ENCODE measurements around the gene ANP32E.
"Not testable (repeated sequence)": the region's sequence is repeated elsewhere in the genome, so short reads cannot be mapped to it uniquely, and the experiment has no call there.

Gene ANP32E

DNA sequence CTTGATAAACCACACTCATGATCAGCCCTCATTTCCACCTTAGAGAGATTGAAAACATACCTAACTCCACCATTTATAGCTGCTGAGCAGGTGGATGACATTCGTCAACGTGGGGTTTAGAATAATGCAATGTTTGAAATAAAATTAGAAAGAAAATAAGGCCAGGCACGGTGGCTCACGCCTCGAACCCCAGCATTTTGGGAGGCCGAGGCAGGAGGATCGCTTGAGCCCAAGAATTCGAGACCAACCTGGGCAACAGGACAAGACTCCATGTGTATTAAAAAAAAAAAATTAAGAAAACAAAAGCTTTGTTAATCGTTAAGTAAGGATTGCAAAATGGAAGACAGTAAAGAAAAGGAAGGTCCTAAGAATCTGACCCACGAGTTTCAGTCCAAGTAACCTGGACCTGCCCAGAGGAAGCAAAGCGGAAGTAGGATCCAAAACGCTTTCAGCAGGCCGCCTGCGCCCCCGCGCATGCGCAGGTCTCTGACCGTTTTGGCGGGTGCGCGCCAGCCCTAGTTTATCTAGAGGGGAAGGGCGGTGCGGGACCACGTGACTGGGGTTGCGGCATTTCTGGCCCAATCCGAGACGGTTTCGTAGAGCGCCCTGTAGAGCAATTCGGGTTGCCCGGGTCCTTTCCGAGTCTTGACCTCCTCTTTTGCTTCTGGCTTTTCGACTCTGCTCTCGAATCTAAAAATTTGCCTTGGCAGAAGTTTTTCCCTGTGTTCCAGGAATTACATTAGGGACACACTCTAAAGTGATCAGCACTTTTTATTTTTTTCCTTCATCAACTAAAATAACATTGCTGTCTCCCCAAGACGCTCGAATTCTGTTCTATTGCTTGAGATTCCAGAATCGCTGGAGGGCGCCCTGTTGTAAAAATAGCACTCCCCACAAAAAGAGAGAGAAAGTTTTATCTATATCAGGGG is 22.5 kb downstream of the ANP32E start:
- H3K27me3 ChIP-seq (ENCODE audit: control insufficient read depth, insufficient read depth, low read length, poor library complexity, severe bottlenecking), result no peaks in the 10 kb centered on the region
- H3K4me3 ChIP-seq (ENCODE audit: insufficient read depth, low read depth, low read length), result peak overlapping the region; percentile 41
- WGBS, 2 experiments, result 21% methylated on average over 38 of the region's 38 CpGs
- H3K9me3 ChIP-seq (ENCODE audit: control insufficient read depth, low read length), result no peaks in the 10 kb centered on the region
- peak overlapping the region; percentile 83 for H3K27ac ChIP-seq (ENCODE audit: insufficient read depth, low read depth, low read length, poor library complexity, severe bottlenecking)
- no peaks in the 10 kb centered on the region for H3K4me1 ChIP-seq (ENCODE audit: control insufficient read depth, insufficient read depth, low read length)
- H3K36me3 ChIP-seq (ENCODE audit: control insufficient read depth, insufficient read depth, low read length), result no peaks in the 10 kb centered on the region

DNA sequence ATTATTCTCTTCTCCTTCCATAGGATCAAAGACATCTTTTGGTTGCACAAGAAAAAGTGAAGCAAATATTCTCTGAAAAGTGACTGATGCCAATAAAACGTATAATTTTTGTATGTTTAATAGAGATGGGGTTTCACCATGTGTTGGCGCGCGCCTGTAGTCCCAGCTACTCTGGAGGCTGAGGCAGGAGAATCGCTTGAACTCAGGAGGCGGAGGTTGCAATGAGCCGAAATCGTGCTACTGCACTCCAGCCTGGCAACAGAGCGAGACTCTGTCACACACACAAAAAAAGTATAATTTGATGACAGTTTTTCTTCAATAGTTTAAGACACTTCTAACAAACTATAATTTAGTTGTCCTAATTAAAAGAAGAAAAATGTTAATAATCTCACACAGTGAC is 23.8 kb downstream of the ANP32E start:
- no peaks in the 10 kb centered on the region for H3K27me3 ChIP-seq (ENCODE audit: control insufficient read depth, insufficient read depth, low read length, poor library complexity, severe bottlenecking)
- H3K9me3 ChIP-seq (ENCODE audit: control insufficient read depth, low read length), result no peaks in the 10 kb centered on the region
- no peaks in the 10 kb centered on the region for H3K36me3 ChIP-seq (ENCODE audit: control insufficient read depth, insufficient read depth, low read length)
- H3K27ac ChIP-seq (ENCODE audit: insufficient read depth, low read depth, low read length, poor library complexity, severe bottlenecking), result no peak overlapping the region
- WGBS, 2 experiments, result 89 to 93% methylated on average over 8 to 9 of the region's 9 CpGs
- no peak overlapping the region for H3K4me3 ChIP-seq (ENCODE audit: insufficient read depth, low read depth, low read length)
- no peaks in the 10 kb centered on the region for H3K4me1 ChIP-seq (ENCODE audit: control insufficient read depth, insufficient read depth, low read length)

DNA sequence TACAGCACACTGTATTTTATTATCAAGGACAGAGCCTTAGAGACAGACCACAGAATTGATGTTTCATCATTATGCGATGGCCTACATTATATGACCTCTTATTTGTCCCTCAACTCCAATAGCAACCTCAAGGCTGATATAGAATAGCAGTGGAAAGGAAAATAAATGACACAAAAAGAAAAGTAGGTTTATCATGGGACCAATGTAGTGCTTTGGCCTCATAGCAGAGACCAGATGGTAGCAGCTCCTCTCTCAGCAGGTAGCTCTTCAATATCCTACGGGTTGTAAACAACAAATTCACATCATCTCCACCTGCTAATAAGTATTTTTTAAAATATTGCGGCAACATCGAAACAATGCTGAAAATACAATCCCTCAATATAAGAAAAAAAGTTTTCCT is 25.2 kb downstream of the ANP32E start:
- H3K36me3 ChIP-seq (ENCODE audit: control insufficient read depth, insufficient read depth, low read length), result no peaks in the 10 kb centered on the region
- no peaks in the 10 kb centered on the region for H3K9me3 ChIP-seq (ENCODE audit: control insufficient read depth, low read length)
- 88% methylated on average over 1 to 2 of the region's 4 CpGs for WGBS, 2 experiments
- H3K27ac ChIP-seq (ENCODE audit: insufficient read depth, low read depth, low read length, poor library complexity, severe bottlenecking), result no peak overlapping the region
- no peaks in the 10 kb centered on the region for H3K27me3 ChIP-seq (ENCODE audit: control insufficient read depth, insufficient read depth, low read length, poor library complexity, severe bottlenecking)
- H3K4me3 ChIP-seq (ENCODE audit: insufficient read depth, low read depth, low read length), result no peak overlapping the region
- no peaks in the 10 kb centered on the region for H3K4me1 ChIP-seq (ENCODE audit: control insufficient read depth, insufficient read depth, low read length)

DNA sequence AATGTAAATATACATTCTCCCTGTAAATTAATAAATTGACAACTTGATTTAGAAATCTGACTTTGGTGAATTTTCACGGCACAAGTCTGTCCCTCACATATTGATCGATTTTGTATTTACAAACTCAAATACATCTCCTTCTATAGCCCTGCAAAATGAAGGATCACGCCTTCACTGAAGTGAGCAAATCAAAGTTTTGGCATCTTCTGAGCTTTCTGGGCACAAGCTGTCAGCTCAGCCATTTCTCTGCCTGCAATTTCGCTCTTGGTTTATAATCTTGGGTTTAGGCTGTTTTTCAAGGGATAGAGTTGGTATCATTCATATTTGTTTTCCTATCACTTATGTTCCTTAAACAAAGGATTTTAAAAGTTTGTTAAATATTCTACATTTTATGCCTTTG is 25.8 kb downstream of the ANP32E start:
- no peak overlapping the region for H3K27ac ChIP-seq (ENCODE audit: insufficient read depth, low read depth, low read length, poor library complexity, severe bottlenecking)
- no peaks in the 10 kb centered on the region for H3K4me1 ChIP-seq (ENCODE audit: control insufficient read depth, insufficient read depth, low read length)
- no peaks in the 10 kb centered on the region for H3K9me3 ChIP-seq (ENCODE audit: control insufficient read depth, low read length)
- H3K36me3 ChIP-seq (ENCODE audit: control insufficient read depth, insufficient read depth, low read length), result no peaks in the 10 kb centered on the region
- WGBS, 2 experiments, result 94 to 96% methylated on average over 4 of the region's 4 CpGs
- H3K4me3 ChIP-seq (ENCODE audit: insufficient read depth, low read depth, low read length), result no peak overlapping the region
- no peaks in the 10 kb centered on the region for H3K27me3 ChIP-seq (ENCODE audit: control insufficient read depth, insufficient read depth, low read length, poor library complexity, severe bottlenecking)

DNA sequence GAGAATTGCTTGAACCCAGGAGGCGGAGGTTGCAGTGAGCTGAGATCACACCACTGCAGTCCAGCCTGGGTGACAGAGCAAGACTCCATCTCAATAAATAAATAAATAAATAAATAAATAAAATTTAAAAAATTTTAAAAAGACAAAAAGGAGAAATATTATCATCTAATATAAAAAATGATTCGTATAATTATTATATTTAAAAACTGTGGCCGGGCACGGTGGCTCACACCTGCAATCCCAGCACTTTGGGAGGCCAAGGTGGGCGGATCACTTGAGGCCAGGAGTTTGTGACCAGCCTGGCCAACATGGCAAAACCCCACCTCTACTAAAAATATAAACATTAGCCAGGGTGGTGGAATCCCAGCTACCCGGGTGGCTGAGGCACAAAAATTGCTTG is 27.5 kb downstream of the ANP32E start:
- not testable (repeated sequence) for H3K4me1 ChIP-seq (ENCODE audit: control insufficient read depth, insufficient read depth, low read length); H3K4me3 ChIP-seq (ENCODE audit: insufficient read depth, low read depth, low read length); H3K9me3 ChIP-seq (ENCODE audit: control insufficient read depth, low read length); H3K27me3 ChIP-seq (ENCODE audit: control insufficient read depth, insufficient read depth, low read length, poor library complexity, severe bottlenecking); H3K27ac ChIP-seq (ENCODE audit: insufficient read depth, low read depth, low read length, poor library complexity, severe bottlenecking); H3K36me3 ChIP-seq (ENCODE audit: control insufficient read depth, insufficient read depth, low read length)
- 91 to 92% methylated on average over 5 to 6 of the region's 6 CpGs for WGBS, 2 experiments

DNA sequence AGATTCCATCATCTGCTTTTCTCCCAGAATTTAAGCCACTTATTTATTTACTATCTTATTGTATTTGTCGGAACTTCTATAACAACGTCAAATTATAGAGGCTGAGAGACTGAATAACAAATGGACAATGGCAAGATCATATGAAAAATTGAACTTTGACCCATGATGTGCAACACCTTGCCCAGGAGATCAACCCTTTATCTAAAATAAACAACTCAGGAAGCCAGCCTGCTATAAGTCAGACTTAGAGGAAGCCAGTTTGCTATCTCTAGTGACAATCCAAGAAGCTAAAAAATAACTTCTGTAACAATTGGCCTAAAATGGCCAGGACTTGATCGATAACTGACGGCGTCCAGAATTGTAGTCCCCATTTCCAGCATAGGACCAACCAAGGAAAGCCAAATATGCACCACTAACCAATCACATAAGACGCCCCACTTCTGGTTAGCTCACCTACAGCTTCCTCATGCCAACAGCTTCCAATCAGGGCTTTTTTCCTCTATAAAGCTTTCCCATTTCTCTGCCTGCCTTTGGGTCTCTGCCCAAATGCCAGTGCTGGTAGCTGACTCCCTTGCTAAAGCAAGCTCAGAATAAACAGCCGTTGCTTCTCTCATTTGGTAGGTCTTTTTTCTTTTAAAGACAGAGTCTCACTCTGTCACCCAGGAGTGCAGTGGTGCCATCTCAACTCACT is 28.5 kb downstream of the ANP32E start:
- H3K27me3 ChIP-seq (ENCODE audit: control insufficient read depth, insufficient read depth, low read length, poor library complexity, severe bottlenecking), result no peaks in the 10 kb centered on the region
- no peaks in the 10 kb centered on the region for H3K4me1 ChIP-seq (ENCODE audit: control insufficient read depth, insufficient read depth, low read length)
- H3K9me3 ChIP-seq (ENCODE audit: control insufficient read depth, low read length), result no peaks in the 10 kb centered on the region
- 92 to 96% methylated on average over 7 of the region's 7 CpGs for WGBS, 2 experiments
- no peak overlapping the region for H3K4me3 ChIP-seq (ENCODE audit: insufficient read depth, low read depth, low read length)
- H3K36me3 ChIP-seq (ENCODE audit: control insufficient read depth, insufficient read depth, low read length), result no peaks in the 10 kb centered on the region
- H3K27ac ChIP-seq (ENCODE audit: insufficient read depth, low read depth, low read length, poor library complexity, severe bottlenecking), result no peak overlapping the region

DNA sequence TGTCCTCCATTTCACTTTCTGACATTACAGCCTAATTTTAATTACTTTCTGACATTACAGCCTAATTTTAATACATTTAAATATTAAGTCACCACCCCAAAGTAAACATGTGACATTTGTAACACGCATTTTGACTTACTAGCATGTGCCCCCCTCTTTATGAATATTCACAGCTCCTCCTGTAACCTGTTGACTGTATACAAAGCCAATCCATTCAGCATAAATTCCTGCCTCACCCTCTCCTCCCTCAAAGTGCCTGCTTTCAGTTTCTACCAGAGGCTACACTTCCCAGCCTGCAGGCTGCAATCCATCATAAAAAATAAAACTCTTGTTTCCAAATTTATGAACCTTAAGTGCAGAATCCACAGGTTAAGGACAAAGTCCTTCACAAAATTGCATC is 39.5 kb downstream of the ANP32E start:
- no peaks in the 10 kb centered on the region for H3K27me3 ChIP-seq (ENCODE audit: control insufficient read depth, insufficient read depth, low read length, poor library complexity, severe bottlenecking)
- WGBS, 2 experiments, result 76 to 83% methylated on average over 1 of the region's 1 CpG

DNA sequence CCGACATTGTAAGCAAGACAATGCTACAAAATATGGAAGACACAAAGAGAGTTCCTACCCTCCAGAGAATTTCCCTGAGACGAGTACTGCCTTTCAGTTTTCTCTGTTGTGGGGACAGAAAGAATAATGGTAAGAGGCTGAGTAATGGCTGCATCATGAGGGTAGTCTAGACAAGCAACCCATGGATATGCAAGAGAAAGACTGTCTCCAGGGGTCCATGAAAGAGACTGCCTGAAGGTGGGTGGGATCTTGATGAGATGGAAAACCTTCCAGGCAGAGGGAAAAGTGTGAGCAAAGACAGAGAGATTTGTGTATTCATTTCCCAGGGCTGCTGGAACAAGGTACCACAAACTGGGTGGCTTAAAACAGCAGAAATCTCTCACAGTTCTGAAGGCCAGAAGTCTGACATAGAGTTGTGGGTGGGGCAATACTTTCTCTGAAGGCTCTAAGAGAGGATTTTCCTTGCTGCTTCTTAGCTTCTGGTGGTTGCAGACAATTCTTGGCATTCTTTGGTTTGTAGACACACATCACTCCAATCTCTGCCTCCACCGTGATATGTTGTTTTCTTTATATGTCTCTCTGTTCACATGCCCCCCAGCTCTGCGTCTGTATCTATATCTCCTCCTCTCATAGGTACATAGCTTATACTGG is 41.4 kb downstream of the ANP32E start:
- H3K27ac ChIP-seq (ENCODE audit: insufficient read depth, low read depth, low read length, poor library complexity, severe bottlenecking), result no peak overlapping the region

More for the DNA sequence above, 39.5 kb downstream of the ANP32E start:
- Histone ChIP-seq H3K9me3 (ENCODE audit: control insufficient read depth, low read length) (no peaks in the 10 kb centered on the region), H3K4me3 (ENCODE audit: insufficient read depth, low read depth, low read length) (no peak overlapping the region), H3K4me1 (ENCODE audit: control insufficient read depth, insufficient read depth, low read length) (no peaks in the 10 kb centered on the region), H3K27ac (ENCODE audit: insufficient read depth, low read depth, low read length, poor library complexity, severe bottlenecking) (no peak overlapping the region), H3K36me3 (ENCODE audit: control insufficient read depth, insufficient read depth, low read length) (no peaks in the 10 kb centered on the region)

DNA sequence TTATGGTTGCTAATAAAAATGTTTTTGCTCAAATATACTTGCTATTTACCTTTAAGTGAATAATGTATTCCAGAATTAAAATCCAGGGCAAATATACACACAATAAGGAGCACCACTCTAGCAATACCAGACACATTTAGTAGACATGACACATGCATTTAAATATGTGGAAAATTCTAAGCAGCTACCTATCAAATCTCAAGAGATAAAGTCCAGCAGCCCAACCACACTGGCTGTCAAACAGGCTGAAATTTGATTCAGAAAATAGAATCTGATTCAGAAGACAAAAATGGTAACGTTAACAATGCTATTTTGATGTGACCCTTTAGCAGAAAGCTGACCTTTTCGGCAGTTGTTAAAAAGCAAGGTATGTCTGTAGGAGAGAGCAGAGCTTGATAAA is 43.9 kb downstream of the ANP32E start:
- no peaks in the 10 kb centered on the region for H3K27me3 ChIP-seq (ENCODE audit: control insufficient read depth, insufficient read depth, low read length, poor library complexity, severe bottlenecking)
- no peak overlapping the region for H3K27ac ChIP-seq (ENCODE audit: insufficient read depth, low read depth, low read length, poor library complexity, severe bottlenecking)
- H3K9me3 ChIP-seq (ENCODE audit: control insufficient read depth, low read length), result no peaks in the 10 kb centered on the region
- 92 to 100% methylated on average over 2 of the region's 2 CpGs for WGBS, 2 experiments
- H3K4me1 ChIP-seq (ENCODE audit: control insufficient read depth, insufficient read depth, low read length), result no peaks in the 10 kb centered on the region
- H3K4me3 ChIP-seq (ENCODE audit: insufficient read depth, low read depth, low read length), result no peak overlapping the region
- H3K36me3 ChIP-seq (ENCODE audit: control insufficient read depth, insufficient read depth, low read length), result no peaks in the 10 kb centered on the region

More for the DNA sequence above, 41.4 kb downstream of the ANP32E start:
- H3K4me1 ChIP-seq (ENCODE audit: control insufficient read depth, insufficient read depth, low read length), result no peaks in the 10 kb centered on the region
- no peaks in the 10 kb centered on the region for H3K9me3 ChIP-seq (ENCODE audit: control insufficient read depth, low read length)
- 82 to 89% methylated on average over 3 to 4 of the region's 4 CpGs for WGBS, 2 experiments
- no peaks in the 10 kb centered on the region for H3K27me3 ChIP-seq (ENCODE audit: control insufficient read depth, insufficient read depth, low read length, poor library complexity, severe bottlenecking)
- no peak overlapping the region for H3K4me3 ChIP-seq (ENCODE audit: insufficient read depth, low read depth, low read length)
- H3K36me3 ChIP-seq (ENCODE audit: control insufficient read depth, insufficient read depth, low read length), result no peaks in the 10 kb centered on the region

DNA sequence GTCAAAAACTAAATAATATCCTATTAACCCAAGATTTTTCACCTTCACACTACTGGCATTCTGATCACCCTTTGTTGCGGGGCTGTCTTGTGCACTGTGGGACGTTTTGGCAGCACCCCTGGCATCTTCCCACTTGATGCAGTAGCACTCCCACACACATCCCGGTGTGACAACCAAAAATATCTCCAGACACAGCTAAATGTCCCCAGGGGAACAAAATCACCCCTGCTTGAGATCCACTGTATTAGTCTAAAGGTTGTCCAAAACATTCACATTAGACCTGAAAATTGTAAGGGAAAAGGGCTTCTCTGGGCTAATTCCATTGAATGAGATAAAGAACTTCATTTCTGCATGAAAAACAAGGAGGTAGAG is 48.4 kb downstream of the ANP32E start:
- no peak overlapping the region for H3K4me3 ChIP-seq (ENCODE audit: insufficient read depth, low read depth, low read length)
- H3K27me3 ChIP-seq (ENCODE audit: control insufficient read depth, insufficient read depth, low read length, poor library complexity, severe bottlenecking), result no peaks in the 10 kb centered on the region
- 64 to 67% methylated on average over 3 of the region's 3 CpGs for WGBS, 2 experiments
- no peaks in the 10 kb centered on the region for H3K4me1 ChIP-seq (ENCODE audit: control insufficient read depth, insufficient read depth, low read length)
- H3K36me3 ChIP-seq (ENCODE audit: control insufficient read depth, insufficient read depth, low read length), result no peaks in the 10 kb centered on the region
- H3K9me3 ChIP-seq (ENCODE audit: control insufficient read depth, low read length), result no peaks in the 10 kb centered on the region
- no peak overlapping the region for H3K27ac ChIP-seq (ENCODE audit: insufficient read depth, low read depth, low read length, poor library complexity, severe bottlenecking)
